Kidney (tissue), 14 donors: Measurements from ENCODE around the gene RHBDL1. TPM values are rescaled to one million over a fixed set of nuclear protein-coding genes. Genes with fewer than 3 reads are reported as not detected.
A peak's percentile ranks its signal among the peaks of the same experiment; 100 is the strongest.

Experiments
- DNase-seq, 5 donors: peaks; one replicate each; pipeline ENCODE4 v3.0.0-alpha.2; 2013 to 2020
- FAIRE-seq: peaks from 2 replicates; lab custom pipeline; 2012; peaks lifted over from hg19 to GRCh38; lab: Jason Lieb, UNC
- H3K27ac ChIP-seq, 2 donors: one replicate each; pipeline ENCODE4 v1.7.0; 2013; ENCODE audit warnings: low read depth in 2 of 2, low read length in 2 of 2, inconsistent platforms in 1 of 2
- H3K27me3 ChIP-seq: one replicate; pipeline ENCODE4 v1.7.1; 2013; ENCODE audit warnings: low read length, inconsistent platforms; ENCODE audit not compliant: control insufficient read depth, insufficient read depth
- H3K36me3 ChIP-seq, 3 donors: one replicate each; pipeline versions ENCODE4 v1.7.0 to v1.7.1; 2013; ENCODE audit warnings: low read length in 3 of 3, control low read depth in 1 of 3, inconsistent platforms in 1 of 3; ENCODE audit not compliant: insufficient read depth in 3 of 3, control insufficient read depth in 2 of 3
- H3K4me1 ChIP-seq, 3 donors: one replicate each; pipeline versions ENCODE4 v1.7.0 to v1.7.1; 2013; ENCODE audit warnings: low read length in 3 of 3, inconsistent platforms in 1 of 3, low read depth in 1 of 3; ENCODE audit not compliant: control insufficient read depth in 2 of 3, insufficient read depth in 2 of 3
- H3K4me3 ChIP-seq, 3 donors: one replicate each; pipeline versions ENCODE4 v1.7.0 to v1.8.1; 2013; ENCODE audit warnings: low read length in 3 of 3, control low read depth in 1 of 3, inconsistent platforms in 1 of 3
- H3K9ac ChIP-seq, 3 donors: one replicate each; pipeline versions ENCODE4 v1.7.0 to v1.7.1; 2013; ENCODE audit warnings: low read length in 3 of 3, control low read depth in 1 of 3, inconsistent platforms in 1 of 3
- H3K9me3 ChIP-seq, 3 donors: one replicate each; pipeline versions ENCODE4 v1.7.0 to v1.7.1; 2013; ENCODE audit warnings: low read length in 3 of 3, control low read depth in 1 of 3, inconsistent platforms in 1 of 3; ENCODE audit not compliant: control insufficient read depth in 2 of 3, insufficient read depth in 1 of 3
- intact Hi-C: fragments of 100-400 bp; cut with DNase I; formaldehyde crosslinking; loops from one replicate; pipeline ENCODE4 v1.11.1; 2022
- polyA plus RNA-seq: library from polyadenylated mRNA; stranded (reverse); fragments of 350-450 nt; fragmentation: Illumina TruSeq; extraction: RNeasy Lipid Tissue Mini Kit (QIAGEN cat#74804); gene quantifications from one replicate; pipeline ENCODE4 v1.2.3, GENCODE V29; 2014; ENCODE audit warnings: low read depth, low replicate concordance; ENCODE audit not compliant: insufficient read depth
- total RNA-seq: library from RNA; stranded (reverse); fragmentation: NEBNext Ultra II Directional; extraction: Animal tissue kit (Norgen Biotek cat#: 25700); gene quantifications from one replicate; pipeline ENCODE4 v1.2.1, GENCODE V29; 2021
- TF ChIP-seq, protein P1 (sequence below): IDR thresholded peaks from 3 replicates; pipeline ENCODE4 v1.5.1; 2012; ENCODE audit warnings: mild to moderate bottlenecking, moderate library complexity, borderline replicate concordance; ENCODE audit not compliant: insufficient read depth; ENCODE audit errors: extremely low read depth
- donor health status: control.
- donor health status: control.
- donor health status: control.
- donor health status: control.
- donor health status: control.
- donor health status: DM: yes; HTN: yes; CAD: no.
- donor health status: Normal renal cell carcinoma (clear cell type).

The RHBDL1 gene
- total and polyA plus RNA-seq, 2 donors from 2014 or later, result 0.88 to 9.7 TPM

DNA sequence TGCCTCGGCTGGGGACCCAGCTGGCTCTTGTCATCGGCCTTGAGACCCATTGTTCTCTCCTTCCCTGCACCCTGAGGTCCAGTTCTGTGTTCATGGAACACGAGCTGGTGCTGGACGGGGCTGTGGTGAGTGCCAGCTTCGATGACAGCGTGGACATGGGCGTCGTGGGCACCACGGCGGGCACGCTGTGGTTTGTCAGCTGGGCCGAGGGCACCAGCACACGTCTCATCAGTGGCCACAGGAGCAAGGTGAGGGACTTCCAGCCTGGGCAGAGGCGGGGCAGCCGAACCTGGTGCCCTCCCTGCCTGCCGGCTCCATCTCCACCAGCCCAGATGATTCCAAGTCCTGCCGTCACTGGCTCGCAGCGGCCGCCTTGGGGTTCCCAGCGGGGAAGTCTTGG lies 12.9 kb upstream of the RHBDL1 start:
- Histone ChIP-seq H3K27ac (no peak overlapping the region), H3K4me1 (peaks cover 0 to 15% (median 3%) of the 10 kb centered on the region in 3 donors), H3K4me3 (no peak overlapping the region), H3K9me3 (no peaks in the 10 kb centered on the region), H3K36me3 (no peaks in the 10 kb centered on the region), H3K9ac (no peak overlapping the region), H3K27me3 (no peaks in the 10 kb centered on the region)
- intact Hi-C loops, result no loop called here
- no peak for FAIRE-seq
- DNase-seq, result no peak
- TF ChIP-seq, protein P1, sequence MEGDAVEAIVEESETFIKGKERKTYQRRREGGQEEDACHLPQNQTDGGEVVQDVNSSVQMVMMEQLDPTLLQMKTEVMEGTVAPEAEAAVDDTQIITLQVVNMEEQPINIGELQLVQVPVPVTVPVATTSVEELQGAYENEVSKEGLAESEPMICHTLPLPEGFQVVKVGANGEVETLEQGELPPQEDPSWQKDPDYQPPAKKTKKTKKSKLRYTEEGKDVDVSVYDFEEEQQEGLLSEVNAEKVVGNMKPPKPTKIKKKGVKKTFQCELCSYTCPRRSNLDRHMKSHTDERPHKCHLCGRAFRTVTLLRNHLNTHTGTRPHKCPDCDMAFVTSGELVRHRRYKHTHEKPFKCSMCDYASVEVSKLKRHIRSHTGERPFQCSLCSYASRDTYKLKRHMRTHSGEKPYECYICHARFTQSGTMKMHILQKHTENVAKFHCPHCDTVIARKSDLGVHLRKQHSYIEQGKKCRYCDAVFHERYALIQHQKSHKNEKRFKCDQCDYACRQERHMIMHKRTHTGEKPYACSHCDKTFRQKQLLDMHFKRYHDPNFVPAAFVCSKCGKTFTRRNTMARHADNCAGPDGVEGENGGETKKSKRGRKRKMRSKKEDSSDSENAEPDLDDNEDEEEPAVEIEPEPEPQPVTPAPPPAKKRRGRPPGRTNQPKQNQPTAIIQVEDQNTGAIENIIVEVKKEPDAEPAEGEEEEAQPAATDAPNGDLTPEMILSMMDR, result no peak

DNA sequence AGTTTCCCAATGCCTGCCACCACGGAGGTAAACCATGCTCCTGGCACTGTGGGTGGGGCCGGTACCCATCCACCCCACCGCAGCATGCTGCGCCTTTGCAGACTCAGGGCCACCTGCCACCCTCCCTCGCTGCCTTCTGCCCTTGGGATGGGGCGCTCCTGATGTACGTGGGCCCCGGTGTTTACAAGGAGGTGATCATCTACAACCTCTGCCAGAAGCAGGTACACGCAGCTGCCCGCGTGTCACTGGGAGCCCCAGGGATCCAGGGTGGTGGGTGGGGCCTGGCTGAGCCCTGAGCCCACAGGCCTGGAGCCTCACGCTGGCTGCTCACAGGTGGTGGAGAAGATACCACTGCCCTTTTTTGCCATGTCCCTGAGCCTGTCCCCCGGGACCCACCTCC lies 8.9 kb upstream of the RHBDL1 start:
- TF ChIP-seq, protein P1, result no peak
- Histone ChIP-seq H3K4me3 (no peak overlapping the region), H3K4me1 (peaks cover 0 to 14% (median 4%) of the 10 kb centered on the region in 3 donors), H3K27ac (no peak overlapping the region), H3K9ac (no peak overlapping the region), H3K36me3 (peaks cover 0 to 12% (median 0%) of the 10 kb centered on the region in 3 donors), H3K27me3 (no peaks in the 10 kb centered on the region), H3K9me3 (no peaks in the 10 kb centered on the region)
- no peak for FAIRE-seq
- DNase-seq, result no peak
- intact Hi-C loops, result no loop called here

DNA sequence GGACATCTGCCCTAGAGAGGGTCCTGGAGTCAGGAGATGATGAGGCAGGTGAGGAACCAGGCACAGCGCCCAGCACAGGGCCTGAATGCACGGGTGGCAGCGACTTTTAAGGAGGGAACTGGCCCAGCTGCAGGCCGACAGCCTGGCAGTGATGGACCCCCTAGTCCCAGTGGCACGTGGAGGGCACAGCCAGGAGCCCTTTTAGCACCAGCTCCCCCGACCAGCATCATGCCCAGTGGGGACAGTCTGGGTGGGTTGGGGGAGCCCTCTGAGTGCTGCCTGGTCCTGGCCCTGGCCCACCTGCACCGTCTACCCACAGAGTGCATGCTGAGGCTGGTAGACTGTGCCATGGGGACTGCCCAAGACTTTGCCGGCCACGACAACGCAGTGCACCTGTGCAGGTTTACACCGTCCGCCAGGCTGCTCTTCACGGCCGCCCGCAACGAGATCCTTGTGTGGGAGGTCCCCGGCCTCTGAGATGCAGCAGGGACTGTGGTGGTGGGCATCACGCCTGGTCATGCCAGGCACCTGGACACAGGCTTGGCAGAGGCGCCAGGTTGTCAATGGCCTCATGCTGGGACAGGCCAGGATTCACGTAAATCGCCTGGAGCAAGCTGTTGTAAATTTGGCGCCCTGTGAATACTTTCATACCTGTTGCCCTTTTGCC lies 8.2 kb upstream of the RHBDL1 start:
- intact Hi-C loops, result no loop called here
- Histone ChIP-seq H3K27me3 (no peaks in the 10 kb centered on the region), H3K4me3 (peak overlapping the region in 2 of 3 donors; percentile 6 to 77), H3K4me1 (peaks cover 0 to 14% (median 4%) of the 10 kb centered on the region in 3 donors), H3K9ac (peak overlapping the region in 2 of 3 donors; percentile 33 to 61), H3K9me3 (no peaks in the 10 kb centered on the region), H3K36me3 (peaks cover 0 to 12% (median 3%) of the 10 kb centered on the region in 3 donors), H3K27ac (peak overlapping the region; percentile 2 to 9)
- no peak for FAIRE-seq
- TF ChIP-seq, protein P1, result no peak
- DNase-seq, result no peak
